IMR-90 (cell line): ENCODE data around the gene SMIM41.

Experiments
- BHLHE40 ChIP-seq: fragments of 150-350 bp; IDR thresholded peaks from 2 replicates; pipeline ENCODE4 v1.6.1; 2016; ENCODE audit warnings: mild to moderate bottlenecking, low read depth, low read length
- CEBPB ChIP-seq: IDR thresholded peaks from 2 replicates; pipeline ENCODE4 v1.6.1; 2012; ENCODE audit warnings: low read depth, low read length, improper control_type of control experiment
- FOS ChIP-seq: fragments of 150-350 bp; IDR thresholded peaks from 2 replicates; pipeline ENCODE4 v1.6.1; 2016; ENCODE audit warnings: low read depth, low read length
- POLR2A ChIP-seq: IDR thresholded peaks from 2 replicates; pipeline ENCODE4 v1.6.1; 2012; ENCODE audit warnings: mild to moderate bottlenecking, low read depth, low read length
- RCOR1 ChIP-seq: IDR thresholded peaks from 2 replicates; pipeline ENCODE4 v1.6.1; 2012; ENCODE audit warnings: mild to moderate bottlenecking, low read length, improper control_type of control experiment; ENCODE audit not compliant: insufficient replicate concordance
- RFX5 ChIP-seq: IDR thresholded peaks from 2 replicates; pipeline ENCODE4 v1.8.0; 2012; ENCODE audit warnings: low read depth, mild to moderate bottlenecking, low read length, moderate library complexity
- SMC3 ChIP-seq: fragments of 150-350 bp; IDR thresholded peaks from 2 replicates; pipeline ENCODE4 v1.6.1; 2016; ENCODE audit warnings: low read depth, mild to moderate bottlenecking, antibody characterized with exemption, low read length, moderate library complexity
- TF ChIP-seq, protein P1 (sequence below): conservative IDR thresholded peaks from 2 replicates; pipeline ENCODE4 v1.5.1; 2012; ENCODE audit warnings: mild to moderate bottlenecking, low read depth, low read length, improper control_type of control experiment

DNA sequence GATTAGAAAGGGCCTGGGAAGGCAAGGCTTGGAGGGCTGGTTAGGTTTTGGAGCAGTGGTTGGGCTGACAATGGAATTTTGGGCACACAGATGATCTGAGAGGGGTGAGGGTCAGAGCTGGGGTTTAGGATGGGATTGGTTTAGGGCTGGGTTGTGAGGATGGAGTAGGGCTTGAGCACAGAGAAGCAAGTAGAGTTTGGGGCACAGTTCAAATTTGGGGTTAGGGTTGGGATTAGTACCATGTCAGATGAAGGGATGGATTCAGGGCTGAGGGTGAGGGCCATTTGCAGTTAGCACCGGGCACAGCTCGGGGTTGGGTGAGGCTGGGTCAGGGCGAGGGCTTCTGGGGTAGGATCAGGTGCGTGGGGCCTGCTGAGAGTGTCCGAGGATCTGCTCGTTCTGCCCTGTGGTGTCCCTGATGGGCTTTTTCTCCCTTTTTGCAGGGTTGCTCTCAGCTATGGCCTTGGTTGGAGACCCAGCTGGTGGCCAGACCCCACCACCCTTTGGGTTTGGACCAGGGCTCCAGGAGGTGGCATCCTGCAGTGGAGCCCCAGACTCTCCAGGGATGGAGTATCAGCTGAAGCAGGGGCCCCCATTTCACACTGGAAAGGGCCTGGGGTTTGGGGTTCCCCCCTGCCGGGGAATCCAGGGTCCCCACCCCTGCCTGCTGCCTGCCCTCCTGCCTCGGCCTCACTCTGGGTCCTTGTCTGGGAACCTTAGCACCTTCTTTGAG is 66.8 kb downstream of the SMIM41 start:
- TF ChIP-seq SMC3, result no peak
- no peak for TF ChIP-seq BHLHE40
- TF ChIP-seq RFX5, result no peak
- no peak for TF ChIP-seq POLR2A
- TF ChIP-seq, protein P1, sequence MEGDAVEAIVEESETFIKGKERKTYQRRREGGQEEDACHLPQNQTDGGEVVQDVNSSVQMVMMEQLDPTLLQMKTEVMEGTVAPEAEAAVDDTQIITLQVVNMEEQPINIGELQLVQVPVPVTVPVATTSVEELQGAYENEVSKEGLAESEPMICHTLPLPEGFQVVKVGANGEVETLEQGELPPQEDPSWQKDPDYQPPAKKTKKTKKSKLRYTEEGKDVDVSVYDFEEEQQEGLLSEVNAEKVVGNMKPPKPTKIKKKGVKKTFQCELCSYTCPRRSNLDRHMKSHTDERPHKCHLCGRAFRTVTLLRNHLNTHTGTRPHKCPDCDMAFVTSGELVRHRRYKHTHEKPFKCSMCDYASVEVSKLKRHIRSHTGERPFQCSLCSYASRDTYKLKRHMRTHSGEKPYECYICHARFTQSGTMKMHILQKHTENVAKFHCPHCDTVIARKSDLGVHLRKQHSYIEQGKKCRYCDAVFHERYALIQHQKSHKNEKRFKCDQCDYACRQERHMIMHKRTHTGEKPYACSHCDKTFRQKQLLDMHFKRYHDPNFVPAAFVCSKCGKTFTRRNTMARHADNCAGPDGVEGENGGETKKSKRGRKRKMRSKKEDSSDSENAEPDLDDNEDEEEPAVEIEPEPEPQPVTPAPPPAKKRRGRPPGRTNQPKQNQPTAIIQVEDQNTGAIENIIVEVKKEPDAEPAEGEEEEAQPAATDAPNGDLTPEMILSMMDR, result no peak
- no peak for TF ChIP-seq CEBPB
- no peak for TF ChIP-seq RCOR1
- no peak for TF ChIP-seq FOS
